Heart right ventricle (tissue), 16 donors: Measurements from ENCODE around the gene ASB10. TPM values are rescaled to one million over a fixed set of nuclear protein-coding genes. Genes with fewer than 3 reads are reported as not detected.

ENCODE experiments used
- ATAC-seq, 8 donors: fragments of 200-7000 bp; cut with Tn5 transposase; one replicate each; pipeline ENCODE4 v1.9.1; 2020; ENCODE audit warnings: mild to moderate bottlenecking in 8 of 8, moderate library complexity in 8 of 8, moderate number of reproducible peaks in 1 of 8
- DNase-seq, 2 donors: peaks; one replicate each; pipeline ENCODE4 v3.0.0-alpha.2; 2020
- H3K27ac ChIP-seq, 10 donors: fragments of 200-600 bp; sonication (generic) in 2 of 10; one replicate each; pipeline versions ENCODE4 v1.5.0 to v1.8.0; 2020 to 2022; ENCODE audit warnings: mild to moderate bottlenecking in 3 of 10
- H3K27me3 ChIP-seq, 7 donors: fragments of 200-600 bp; one replicate each; pipeline ENCODE4 v1.8.0; 2021 to 2022; ENCODE audit warnings: mild to moderate bottlenecking in 2 of 7
- H3K36me3 ChIP-seq, 9 donors: fragments of 200-600 bp; sonication (generic) in 1 of 9; one replicate each; pipeline versions ENCODE4 v1.5.0 to v1.8.0; 2020 to 2022; ENCODE audit warnings: mild to moderate bottlenecking in 2 of 9
- H3K4me1 ChIP-seq, 9 donors: fragments of 200-600 bp; sonication (generic) in 1 of 9; one replicate each; pipeline versions ENCODE4 v1.5.0 to v1.8.0; 2020 to 2022; ENCODE audit warnings: mild to moderate bottlenecking in 4 of 9
- H3K4me3 ChIP-seq, 10 donors: fragments of 200-600 bp; sonication (generic) in 2 of 10; one replicate each; pipeline versions ENCODE4 v1.5.0 to v1.8.0; 2020 to 2022; ENCODE audit warnings: mild to moderate bottlenecking in 7 of 10, moderate library complexity in 2 of 10
- H3K9me3 ChIP-seq, 11 donors: fragments of 200-600 bp in 10 of 11; sonication (generic) in 2 of 11; one replicate each; pipeline versions ENCODE4 v1.5.0 to v1.8.0; 2013 to 2022; ENCODE audit warnings: mild to moderate bottlenecking in 2 of 11, control low read depth in 1 of 11, moderate library complexity in 1 of 11
- CTCF ChIP-seq, 9 donors: fragments of 200-600 bp; sonication (generic) in 2 of 9; IDR thresholded peaks; one replicate each; pipeline versions ENCODE4 v1.5.0 to v1.8.0; 2021 to 2022; ENCODE audit warnings: antibody characterized with exemption in 9 of 9, mild to moderate bottlenecking in 5 of 9, moderate library complexity in 1 of 9
- WGBS, 2 donors: extraction: QIAGEN DNeasy Blood & Tissue Kit; methylation state at CpG; one replicate each; pipeline ENCODE4 v1.1.7; 2013; ENCODE audit warnings: inconsistent platforms in 1 of 2; 5-methylcytosine and 5-hydroxymethylcytosine counted together
- intact Hi-C, 10 donors: fragments of 100-400 bp; cut with DNase I; formaldehyde crosslinking; loops; one replicate each; pipeline versions ENCODE4 v1.11.1 to v1.14.2; 2022
- polyA plus RNA-seq, 2 donors: library from polyadenylated mRNA; stranded (reverse); fragments of 200-250 nt; gene quantifications; one replicate each; pipeline ENCODE4 v1.2.3, GENCODE V29; 2013
- total RNA-seq, 10 donors: library from RNA; stranded (reverse); fragmentation: NEBNext Ultra II Directional in 3 of 10; extraction: Animal tissue kit (Norgen Biotek cat#: 25700) in 3 of 10; gene quantifications; one replicate each; pipeline versions ENCODE4 v1.2.1 to v1.2.4, GENCODE V29; 2021 to 2023
- donor health status: Arrhythmogenic right ventricular cardiomyopathy.
- donor health status: ischemic (EF 13 %, LVEDD 7.1; RV severe dilation, severe dysfunction).
- donor health status: healthy with polysubstance abuse.
- donor health status: DM: no; HTN: yes; CAD: no.
- donor health status: DM: no; HTN: no; CAD: no.
- donor health status: ischemic (EF 25% LVEDD 6.9; RV normal size, moderate dysfunction).
- donor health status: ischemic (EF 25% LVEDD 5.7; RV mildly dilated, moderate dysfunction).
- donor health status: healthy.
- donor health status: DM: yes; HTN: yes; CAD: no.
- donor health status: Ischemic cardiomyopathy.
- donor health status: ischemic (EF 35%, LVEDD 5.7; RV mildly dilated, moderate dysfunction).
- donor health status: nonischemic (EF 11% LVEDD 7.7; RV severe dilation, severe dysfunction).
- donor health status: DM: yes; HTN: yes; CAD: no.
- donor health status: PGD.
- donor health status: ischemic (EF 29% LVEDD 5.4; RV normal size, mild dysfunction).
- donor health status: nonischemic (EF 23%, LVEDD 6.1; RV moderate dilation, normal function).

ASB10 gene
- total and polyA plus RNA-seq, 12 donors = 7.2 to 63.4 (median 29.1) TPM

GRCh38 chr7:151209588-151209987, 22.5 kb upstream of the ASB10 start:
- H3K36me3 ChIP-seq = peaks cover 0 to 30% (median 4%) of the 10 kb centered on the region in 9 donors
- DNase-seq (no peak), ATAC-seq (no peak)
- H3K27me3 ChIP-seq = peaks cover 3 to 12% (median 9%) of the 10 kb centered on the region in 7 donors
- H3K4me3 ChIP-seq = no peak overlapping the region
- H3K4me1 ChIP-seq = no peaks in the 10 kb centered on the region
- no peak for TF ChIP-seq CTCF (IDR thresholded peaks at IDR 0.05)
- WGBS, 2 donors = 82 to 87% methylated on average over 6 of the region's 6 CpGs
- no peak overlapping the region for H3K27ac ChIP-seq
- no peaks in the 10 kb centered on the region for H3K9me3 ChIP-seq
- intact Hi-C loops = no loop called here

DNA sequence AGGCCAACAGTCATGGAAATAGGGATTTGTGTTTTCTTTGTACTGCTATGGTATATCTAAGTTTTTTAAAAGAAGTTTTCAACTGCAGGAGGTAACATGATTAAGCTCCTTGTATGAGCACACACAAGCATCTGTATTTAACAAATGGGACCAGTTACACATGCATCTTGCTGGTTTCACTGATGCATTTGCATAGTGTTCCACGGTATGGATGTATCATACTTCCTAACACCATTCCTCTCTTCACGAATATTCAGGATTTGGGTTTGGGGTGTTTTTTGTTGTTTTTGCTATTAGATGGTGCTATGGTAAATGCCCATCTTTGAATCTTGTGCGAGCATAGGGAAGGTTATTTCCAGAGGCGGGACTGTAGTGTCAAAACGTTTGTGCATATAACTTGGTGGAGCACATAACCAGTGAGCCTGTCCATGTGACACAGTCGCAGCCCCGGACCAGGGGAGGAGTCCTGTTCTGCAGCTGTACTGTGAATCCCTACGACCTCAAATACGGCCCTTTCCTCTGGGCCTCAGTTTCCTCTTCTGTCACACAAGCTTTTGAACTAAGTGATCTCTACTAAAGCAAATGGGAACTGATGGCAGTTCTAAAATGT, 21.3 kb upstream of the ASB10 start:
- WGBS, 2 donors = 69 to 71% methylated on average over 9 of the region's 9 CpGs
- H3K36me3 ChIP-seq = peaks cover 0 to 18% (median 0%) of the 10 kb centered on the region in 9 donors
- DNase-seq = no peak
- peaks cover 10 to 23% (median 14%) of the 10 kb centered on the region in 7 donors for H3K27me3 ChIP-seq
- no peaks in the 10 kb centered on the region for H3K9me3 ChIP-seq
- intact Hi-C loops = no loop called here
- no peak for ATAC-seq
- no peak overlapping the region for H3K4me3 ChIP-seq
- no peaks in the 10 kb centered on the region for H3K4me1 ChIP-seq
- no peak for TF ChIP-seq CTCF (IDR thresholded peaks at IDR 0.05)
- no peak overlapping the region for H3K27ac ChIP-seq

DNA sequence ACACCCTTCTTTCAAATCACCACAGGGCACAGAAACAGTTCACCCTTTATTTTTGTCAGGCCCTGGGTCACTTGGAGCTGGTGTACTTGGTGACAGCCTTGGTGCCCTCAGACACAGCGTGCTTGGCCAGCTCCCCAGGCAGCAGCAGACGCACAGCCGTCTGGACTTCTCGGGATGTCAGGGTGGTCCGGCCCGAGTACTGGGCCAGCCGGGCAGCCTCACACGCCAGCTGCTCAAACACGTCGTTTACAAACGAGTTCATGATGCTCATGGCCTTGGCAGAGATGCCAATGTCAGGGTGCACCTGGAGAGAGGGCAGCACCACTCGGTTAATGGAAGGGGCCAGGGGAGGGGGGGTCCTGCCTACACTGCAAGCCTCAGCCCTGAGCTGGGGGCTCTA, 20.8 kb upstream of the ASB10 start:
- TF ChIP-seq CTCF (IDR thresholded peaks at IDR 0.05) = no peak
- Histone ChIP-seq H3K9me3 (no peaks in the 10 kb centered on the region), H3K27ac (no peak overlapping the region), H3K36me3 (peaks cover 0 to 12% (median 0%) of the 10 kb centered on the region in 9 donors), H3K4me3 (no peak overlapping the region), H3K27me3 (peaks cover 10 to 29% (median 14%) of the 10 kb centered on the region in 7 donors), H3K4me1 (no peaks in the 10 kb centered on the region)
- no peak for DNase-seq
- intact Hi-C loops = no loop called here
- 84 to 85% methylated on average over 12 of the region's 12 CpGs for WGBS, 2 donors
- ATAC-seq = no peak

DNA sequence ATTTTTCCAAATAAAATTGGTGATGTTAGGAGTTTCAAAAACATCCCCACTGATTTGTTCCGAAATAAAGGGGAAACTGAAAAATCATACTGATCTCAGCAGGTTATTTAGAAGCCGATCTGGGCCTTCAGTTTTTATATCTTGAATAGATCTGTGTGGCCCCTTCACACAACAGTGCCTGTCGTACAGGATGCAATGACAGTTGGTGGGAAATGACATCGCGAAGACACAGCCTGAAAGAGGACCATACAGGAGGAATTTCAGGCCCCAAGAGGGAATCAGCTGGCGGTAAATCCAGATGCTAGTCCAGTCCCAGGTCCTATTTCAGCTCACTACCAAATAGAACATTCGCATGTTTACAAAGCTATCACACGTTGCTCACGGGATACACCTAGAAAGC, 20.3 kb upstream of the ASB10 start:
- ATAC-seq = no peak
- no peak for TF ChIP-seq CTCF (IDR thresholded peaks at IDR 0.05)
- no peaks in the 10 kb centered on the region for H3K4me1 ChIP-seq
- peaks cover 10 to 30% (median 14%) of the 10 kb centered on the region in 7 donors for H3K27me3 ChIP-seq
- intact Hi-C loops = no loop called here
- no peak overlapping the region for H3K27ac ChIP-seq
- DNase-seq = no peak
- no peaks in the 10 kb centered on the region for H3K9me3 ChIP-seq
- H3K36me3 ChIP-seq = peaks cover 0 to 7% (median 0%) of the 10 kb centered on the region in 9 donors
- H3K4me3 ChIP-seq = no peak overlapping the region
- WGBS, 2 donors = 66 to 73% methylated on average over 9 of the region's 9 CpGs
